Measurements from ENCODE around the gene RNF38.
"Not testable (repeated sequence)": the region's sequence is repeated elsewhere in the genome, so short reads cannot be mapped to it uniquely, and the experiment has no call there.

RNF38 gene

DNA sequence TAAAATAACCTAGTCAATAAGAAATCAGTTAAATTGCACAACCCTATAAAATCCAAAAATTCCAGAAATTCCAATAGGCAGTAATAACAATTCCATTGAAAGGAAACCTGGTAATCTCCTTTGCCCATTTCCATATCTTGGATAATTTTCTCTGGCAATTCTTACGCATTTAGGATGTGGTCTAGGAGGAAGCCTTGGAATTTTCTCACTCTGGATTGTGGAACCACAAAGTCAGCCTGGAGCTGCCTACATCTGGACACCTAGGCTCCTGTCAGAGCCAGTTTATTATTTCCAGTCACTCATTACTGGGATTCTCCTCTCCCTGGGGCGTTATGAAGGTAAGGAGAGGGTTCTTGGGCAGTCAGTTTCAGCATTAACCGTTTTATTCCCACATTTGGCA lies 101.5 kb downstream of the RNF38 start:
- TF ChIP-seq, protein P1, sequence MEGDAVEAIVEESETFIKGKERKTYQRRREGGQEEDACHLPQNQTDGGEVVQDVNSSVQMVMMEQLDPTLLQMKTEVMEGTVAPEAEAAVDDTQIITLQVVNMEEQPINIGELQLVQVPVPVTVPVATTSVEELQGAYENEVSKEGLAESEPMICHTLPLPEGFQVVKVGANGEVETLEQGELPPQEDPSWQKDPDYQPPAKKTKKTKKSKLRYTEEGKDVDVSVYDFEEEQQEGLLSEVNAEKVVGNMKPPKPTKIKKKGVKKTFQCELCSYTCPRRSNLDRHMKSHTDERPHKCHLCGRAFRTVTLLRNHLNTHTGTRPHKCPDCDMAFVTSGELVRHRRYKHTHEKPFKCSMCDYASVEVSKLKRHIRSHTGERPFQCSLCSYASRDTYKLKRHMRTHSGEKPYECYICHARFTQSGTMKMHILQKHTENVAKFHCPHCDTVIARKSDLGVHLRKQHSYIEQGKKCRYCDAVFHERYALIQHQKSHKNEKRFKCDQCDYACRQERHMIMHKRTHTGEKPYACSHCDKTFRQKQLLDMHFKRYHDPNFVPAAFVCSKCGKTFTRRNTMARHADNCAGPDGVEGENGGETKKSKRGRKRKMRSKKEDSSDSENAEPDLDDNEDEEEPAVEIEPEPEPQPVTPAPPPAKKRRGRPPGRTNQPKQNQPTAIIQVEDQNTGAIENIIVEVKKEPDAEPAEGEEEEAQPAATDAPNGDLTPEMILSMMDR (IDR thresholded peaks at IDR 0.05; ENCODE audit: low read depth, low read length) = no peak
- DNase-seq (ENCODE audit: low read depth in 2 of 2) = peak; percentile 9 to 21
- H3K4me3 ChIP-seq (replicated peaks in 1 of 2; ENCODE audit: low read depth in 2 of 2, low read length in 2 of 2) = no peak overlapping the region

GRCh38 chr9:36297798-36298197 lies 102.3 kb downstream of the RNF38 start:
- TF ChIP-seq, protein P1 (IDR thresholded peaks at IDR 0.05; ENCODE audit: low read depth, low read length) = no peak
- H3K4me3 ChIP-seq (replicated peaks in 1 of 2; ENCODE audit: low read depth in 2 of 2, low read length in 2 of 2) = no peak overlapping the region
- no peak for DNase-seq (ENCODE audit: low read depth in 2 of 2)

- DNase-seq (ENCODE audit: low read depth in 2 of 2); H3K4me3 ChIP-seq (replicated peaks in 1 of 2; ENCODE audit: low read depth in 2 of 2, low read length in 2 of 2): not testable (repeated sequence)
Observed at GRCh38 chr9:36294996-36295395, 105.1 kb downstream of the RNF38 start.

DNA sequence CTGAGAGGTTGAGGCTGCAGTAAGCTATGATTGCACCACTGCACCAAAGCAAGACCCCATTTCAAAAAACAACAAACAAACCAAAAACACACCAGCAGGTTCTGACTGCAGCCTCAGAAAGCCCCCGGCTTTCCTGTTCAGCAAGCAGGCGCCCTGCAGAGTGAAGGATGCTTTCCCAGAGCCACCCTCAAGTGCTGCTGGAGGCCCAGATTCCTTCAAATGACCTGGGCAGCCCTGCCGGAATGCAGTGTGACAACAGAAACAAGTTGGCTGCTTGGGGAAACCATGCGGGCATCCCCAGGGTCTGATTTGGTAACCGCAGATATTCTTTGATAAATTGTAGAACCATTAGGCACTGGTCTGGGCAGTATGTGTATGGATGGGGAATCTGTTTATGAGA lies 106.2 kb downstream of the RNF38 start:
- H3K4me3 ChIP-seq (replicated peaks in 1 of 2; ENCODE audit: low read depth in 2 of 2, low read length in 2 of 2) = no peak overlapping the region
- DNase-seq (ENCODE audit: low read depth in 2 of 2) = no peak
- TF ChIP-seq, protein P1 (IDR thresholded peaks at IDR 0.05; ENCODE audit: low read depth, low read length) = no peak

GRCh38 chr9:36293171-36293570 lies 106.9 kb downstream of the RNF38 start:
- DNase-seq (ENCODE audit: low read depth in 2 of 2) = no peak
- TF ChIP-seq, protein P1 (IDR thresholded peaks at IDR 0.05; ENCODE audit: low read depth, low read length) = no peak
- no peak overlapping the region for H3K4me3 ChIP-seq (replicated peaks in 1 of 2; ENCODE audit: low read depth in 2 of 2, low read length in 2 of 2)

GRCh38 chr9:36292641-36293040 lies 107.4 kb downstream of the RNF38 start:
- TF ChIP-seq, protein P1 (IDR thresholded peaks at IDR 0.05; ENCODE audit: low read depth, low read length) = no peak
- no peak overlapping the region for H3K4me3 ChIP-seq (replicated peaks in 1 of 2; ENCODE audit: low read depth in 2 of 2, low read length in 2 of 2)
- DNase-seq (ENCODE audit: low read depth in 2 of 2) = no peak

GRCh38 chr9:36290996-36291395 lies 109.1 kb downstream of the RNF38 start:
- no peak for DNase-seq (ENCODE audit: low read depth in 2 of 2)
- TF ChIP-seq, protein P1 (IDR thresholded peaks at IDR 0.05; ENCODE audit: low read depth, low read length) = no peak
- H3K4me3 ChIP-seq (replicated peaks in 1 of 2; ENCODE audit: low read depth in 2 of 2, low read length in 2 of 2) = no peak overlapping the region
